Keratinocyte (primary cell): ENCODE measurements around the gene DKK3.

ENCODE experiments used
- EZH2 ChIP-seq: IDR thresholded peaks from one replicate; pipeline ENCODE4 v1.6.1; 2012; ENCODE audit warnings: inconsistent platforms, mild to moderate bottlenecking, low read length, moderate library complexity
- TF ChIP-seq, protein P1 (sequence below), 3 experiments: IDR thresholded peaks in 1 of 3; conservative IDR thresholded peaks in 1 of 3; optimal IDR thresholded peaks in 1 of 3; 2 replicates in 2 of 3; 3 replicates in 1 of 3; pipeline versions ENCODE3 to v1.5.1; 2011; ENCODE audit warnings: low read length in 3 of 3, mild to moderate bottlenecking in 3 of 3, moderate library complexity in 2 of 3, control low read depth in 1 of 3, inconsistent platforms in 1 of 3; ENCODE audit not compliant: insufficient read depth in 2 of 3; ENCODE audit errors: extremely low read depth in 1 of 3

DNA sequence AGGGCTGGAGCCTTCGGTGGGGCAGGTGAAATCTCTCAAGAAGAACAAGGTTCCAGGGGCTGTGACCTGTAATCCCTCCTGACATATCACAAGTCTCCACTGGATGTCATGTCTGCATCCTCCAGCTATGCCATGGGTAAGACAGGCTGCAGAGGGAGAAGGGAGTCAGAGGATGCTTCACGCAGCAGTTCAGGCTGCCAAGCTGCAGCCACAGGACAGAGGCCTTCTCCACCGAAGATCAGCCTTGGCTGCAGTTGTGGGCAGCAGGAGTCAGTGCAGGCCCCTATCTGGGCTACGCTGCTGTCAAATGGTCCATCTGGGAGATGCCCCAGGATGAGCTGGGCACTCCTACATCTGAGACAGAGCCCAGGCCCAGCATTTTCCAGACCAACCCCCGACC lies 25.0 kb downstream of the DKK3 start:
- TF ChIP-seq, protein P1, sequence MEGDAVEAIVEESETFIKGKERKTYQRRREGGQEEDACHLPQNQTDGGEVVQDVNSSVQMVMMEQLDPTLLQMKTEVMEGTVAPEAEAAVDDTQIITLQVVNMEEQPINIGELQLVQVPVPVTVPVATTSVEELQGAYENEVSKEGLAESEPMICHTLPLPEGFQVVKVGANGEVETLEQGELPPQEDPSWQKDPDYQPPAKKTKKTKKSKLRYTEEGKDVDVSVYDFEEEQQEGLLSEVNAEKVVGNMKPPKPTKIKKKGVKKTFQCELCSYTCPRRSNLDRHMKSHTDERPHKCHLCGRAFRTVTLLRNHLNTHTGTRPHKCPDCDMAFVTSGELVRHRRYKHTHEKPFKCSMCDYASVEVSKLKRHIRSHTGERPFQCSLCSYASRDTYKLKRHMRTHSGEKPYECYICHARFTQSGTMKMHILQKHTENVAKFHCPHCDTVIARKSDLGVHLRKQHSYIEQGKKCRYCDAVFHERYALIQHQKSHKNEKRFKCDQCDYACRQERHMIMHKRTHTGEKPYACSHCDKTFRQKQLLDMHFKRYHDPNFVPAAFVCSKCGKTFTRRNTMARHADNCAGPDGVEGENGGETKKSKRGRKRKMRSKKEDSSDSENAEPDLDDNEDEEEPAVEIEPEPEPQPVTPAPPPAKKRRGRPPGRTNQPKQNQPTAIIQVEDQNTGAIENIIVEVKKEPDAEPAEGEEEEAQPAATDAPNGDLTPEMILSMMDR (optimal IDR thresholded peaks at IDR 0.05 in 1 of 3, IDR thresholded peaks at IDR 0.05 in 1 of 3, conservative IDR thresholded peaks at IDR 0.05 in 1 of 3; ENCODE audit: extremely low read depth in 1 of 3, insufficient read depth in 2 of 3, low read length in 3 of 3), result no peak
- TF ChIP-seq EZH2, result no peak
